Measurements from ENCODE around the gene C11orf68. TPM values are rescaled to one million over a fixed set of nuclear protein-coding genes. Genes with fewer than 3 reads are reported as not detected.
A peak's percentile ranks its signal among the peaks of the same experiment; 100 is the strongest.

The C11orf68 gene
- total RNA-seq, 2 donors from 2014 or later = 14.1 to 18.1 TPM

DNA sequence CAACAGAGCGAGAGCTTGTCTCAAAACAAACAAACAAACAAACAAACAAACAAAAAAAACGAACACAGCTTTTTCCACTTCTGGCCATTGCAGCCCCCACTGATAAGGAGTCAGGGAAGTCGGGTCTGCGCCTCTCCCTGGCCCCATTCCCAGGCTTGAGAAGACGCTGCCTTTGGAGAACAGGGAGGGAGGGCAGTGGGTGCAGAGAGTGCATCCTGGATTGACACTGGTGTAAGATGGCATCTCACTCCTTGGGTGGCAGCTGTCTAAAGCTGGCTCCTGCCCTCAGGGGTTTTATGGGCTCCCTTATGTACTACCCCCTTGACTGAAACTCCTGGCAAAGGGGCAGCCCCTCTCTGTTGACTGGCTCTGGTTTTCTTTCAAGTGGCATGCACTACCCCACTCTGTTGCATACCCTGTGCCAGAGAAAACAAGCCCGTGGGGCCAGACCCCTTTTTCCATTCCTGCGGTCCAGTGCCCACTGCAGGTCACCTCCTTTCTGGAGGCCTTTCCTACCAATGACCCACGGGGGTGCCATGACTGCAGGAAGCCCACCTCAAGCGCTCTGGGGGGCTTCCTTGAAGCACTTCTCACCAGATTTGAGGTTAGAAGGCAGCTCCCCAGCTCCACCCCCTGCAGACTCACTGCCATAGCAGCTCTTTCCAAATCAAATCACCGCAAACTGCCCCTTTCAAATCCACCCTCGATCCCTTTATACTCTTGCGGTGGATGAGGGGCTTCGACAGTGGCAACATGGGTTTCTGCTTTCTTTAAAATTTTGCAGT lies 13.1 kb upstream of the C11orf68 start:
- Mint-ChIP-seq H3K4me1 (peaks cover 23% of the 10 kb centered on the region), H3K27ac (no peak overlapping the region), H3K36me3 (ENCODE audit: low read depth) (no peaks in the 10 kb centered on the region), H3K27me3 (no peaks in the 10 kb centered on the region), H3K4me3 (no peak overlapping the region)
- no peak for DNase-seq
- no peaks in the 10 kb centered on the region for H3K9me3 ChIP-seq (ENCODE audit: control insufficient read depth, low read length, poor library complexity, severe bottlenecking)
- ATAC-seq = no peak

DNA sequence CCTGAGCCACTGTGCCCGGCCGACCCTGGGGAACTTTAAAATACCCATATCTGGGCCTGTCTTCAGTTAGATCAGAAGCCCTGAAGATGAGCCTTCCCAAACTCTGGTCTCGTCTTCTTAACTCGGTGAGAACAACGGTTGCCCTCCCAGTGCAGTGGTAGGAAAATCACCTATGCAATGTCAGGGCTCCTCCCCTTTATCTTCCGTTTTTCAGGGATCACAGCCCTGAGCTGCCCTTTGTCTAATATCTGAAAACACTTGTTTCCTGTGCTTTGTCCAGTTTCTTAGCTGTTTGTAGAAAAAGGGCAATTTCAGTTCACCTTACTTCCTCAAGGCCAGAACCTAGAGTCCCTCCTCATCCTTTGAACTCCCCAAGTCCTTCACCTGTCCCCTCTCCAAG lies 9.8 kb upstream of the C11orf68 start:
- peak overlapping the region; percentile 96 for H3K27ac Mint-ChIP-seq
- H3K27me3 Mint-ChIP-seq = no peaks in the 10 kb centered on the region
- peaks cover 26% of the 10 kb centered on the region for H3K4me1 Mint-ChIP-seq
- peak overlapping the region; percentile 77 for H3K4me3 Mint-ChIP-seq
- ATAC-seq (no peak), DNase-seq (no peak)
- H3K36me3 Mint-ChIP-seq (ENCODE audit: low read depth) = no peaks in the 10 kb centered on the region
- no peaks in the 10 kb centered on the region for H3K9me3 ChIP-seq (ENCODE audit: control insufficient read depth, low read length, poor library complexity, severe bottlenecking)

DNA sequence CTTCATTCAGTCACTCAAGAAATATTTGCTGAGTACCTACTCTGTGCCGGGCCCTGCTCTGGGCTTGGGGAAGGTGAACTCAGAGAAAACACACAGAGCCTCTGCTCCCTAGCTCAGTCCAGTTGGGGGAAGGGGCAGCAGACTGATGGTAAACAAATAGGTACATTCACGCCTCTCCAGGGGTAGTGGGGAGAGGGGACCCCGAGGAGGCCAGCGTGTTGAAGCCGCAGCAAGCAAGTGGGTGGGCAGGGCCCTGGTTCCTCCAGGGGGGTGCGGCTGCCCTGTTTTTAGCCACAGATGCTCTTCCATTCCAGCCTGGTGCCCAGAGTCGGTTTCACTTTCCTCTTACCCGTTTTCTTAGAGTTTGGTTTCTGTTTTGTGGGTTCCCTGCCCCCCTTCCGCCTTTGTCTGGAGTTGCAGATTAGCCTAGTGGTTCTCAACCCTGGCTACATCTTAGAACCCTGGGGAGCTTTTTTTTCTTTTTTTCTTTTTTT lies 9.1 kb upstream of the C11orf68 start:
- peaks cover 26% of the 10 kb centered on the region for H3K4me1 Mint-ChIP-seq
- H3K4me3 Mint-ChIP-seq = peak overlapping the region; percentile 77
- no peaks in the 10 kb centered on the region for H3K9me3 ChIP-seq (ENCODE audit: control insufficient read depth, low read length, poor library complexity, severe bottlenecking)
- no peaks in the 10 kb centered on the region for H3K36me3 Mint-ChIP-seq (ENCODE audit: low read depth)
- ATAC-seq (peak; percentile 98), DNase-seq (peak; percentile 42 to 55 (median 50))
- H3K27ac Mint-ChIP-seq = peak overlapping the region; percentile 96
- no peaks in the 10 kb centered on the region for H3K27me3 Mint-ChIP-seq

DNA sequence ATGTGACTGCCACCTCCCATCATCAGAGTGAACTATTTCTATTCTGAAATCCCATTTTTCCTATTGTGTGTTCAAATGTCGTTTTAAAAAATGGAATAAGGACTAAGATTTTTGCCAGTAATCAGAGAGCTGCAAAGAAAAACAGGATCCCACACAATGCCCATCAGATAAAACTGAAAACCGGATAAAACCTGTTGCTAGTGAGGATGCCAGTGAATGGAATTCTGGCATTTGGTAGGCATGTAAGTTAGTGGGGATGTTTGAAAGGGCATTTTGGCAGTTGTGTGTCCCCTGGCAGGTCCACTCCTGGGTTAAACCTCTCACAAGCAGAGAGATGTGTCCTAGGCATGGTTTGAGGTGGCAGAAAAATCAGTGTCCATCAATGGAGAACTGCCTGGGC lies 6.5 kb upstream of the C11orf68 start:
- H3K36me3 Mint-ChIP-seq (ENCODE audit: low read depth) = no peaks in the 10 kb centered on the region
- ATAC-seq = no peak
- no peak overlapping the region for H3K27ac Mint-ChIP-seq
- H3K9me3 ChIP-seq (ENCODE audit: control insufficient read depth, low read length, poor library complexity, severe bottlenecking) = no peaks in the 10 kb centered on the region
- no peaks in the 10 kb centered on the region for H3K27me3 Mint-ChIP-seq
- H3K4me3 Mint-ChIP-seq = no peak overlapping the region
- no peak for DNase-seq
- peaks cover 25% of the 10 kb centered on the region for H3K4me1 Mint-ChIP-seq

DNA sequence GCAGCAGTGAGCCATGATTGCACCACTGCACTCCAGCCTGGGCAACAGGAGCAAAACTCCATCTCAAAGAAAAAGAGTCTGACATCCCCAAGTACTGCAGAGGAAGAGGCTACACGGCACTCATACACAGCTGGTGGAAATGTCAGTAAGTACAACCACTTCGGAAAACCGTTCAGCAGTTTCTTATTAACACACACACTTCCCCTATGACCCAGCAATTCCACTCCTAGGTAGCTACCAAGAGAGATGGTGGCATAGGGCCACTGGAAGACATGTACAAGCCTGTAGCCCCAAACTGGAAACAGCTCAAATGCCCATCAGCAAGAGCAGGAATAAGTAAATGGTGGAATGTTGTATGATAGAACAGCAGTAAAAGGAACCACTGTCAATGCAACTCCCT lies 3.7 kb upstream of the C11orf68 start:
- no peak overlapping the region for H3K4me3 Mint-ChIP-seq
- H3K9me3 ChIP-seq (ENCODE audit: control insufficient read depth, low read length, poor library complexity, severe bottlenecking) = no peaks in the 10 kb centered on the region
- no peaks in the 10 kb centered on the region for H3K36me3 Mint-ChIP-seq (ENCODE audit: low read depth)
- ATAC-seq (no peak), DNase-seq (no peak)
- H3K27ac Mint-ChIP-seq = peak overlapping the region; percentile 72
- no peaks in the 10 kb centered on the region for H3K27me3 Mint-ChIP-seq
- peaks cover 19% of the 10 kb centered on the region for H3K4me1 Mint-ChIP-seq

DNA sequence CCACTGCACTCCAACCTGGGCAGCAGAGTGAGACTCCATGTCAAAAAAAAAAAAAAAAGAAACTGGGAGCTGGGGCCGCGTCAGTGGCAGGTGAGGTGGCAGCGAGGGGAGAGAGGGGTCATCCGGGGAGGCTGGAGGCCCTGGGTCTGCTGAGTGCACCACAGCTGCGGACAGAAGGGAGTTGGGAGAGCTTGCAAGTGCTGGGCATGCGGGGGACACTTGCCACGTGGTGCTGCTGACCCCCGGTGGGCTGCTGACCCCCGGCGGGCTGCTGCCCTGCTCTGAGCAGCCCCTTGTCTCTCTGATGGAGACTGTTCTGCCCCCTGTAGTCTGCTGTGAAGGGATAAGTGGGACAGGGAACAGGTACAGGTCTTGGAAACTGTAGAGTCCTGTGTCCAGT lies 3.0 kb upstream of the C11orf68 start:
- H3K9me3 ChIP-seq (ENCODE audit: control insufficient read depth, low read length, poor library complexity, severe bottlenecking) = no peaks in the 10 kb centered on the region
- no peaks in the 10 kb centered on the region for H3K27me3 Mint-ChIP-seq
- peak overlapping the region; percentile 41 for H3K4me3 Mint-ChIP-seq
- DNase-seq (no peak), ATAC-seq (no peak)
- H3K4me1 Mint-ChIP-seq = peaks cover 18% of the 10 kb centered on the region
- no peaks in the 10 kb centered on the region for H3K36me3 Mint-ChIP-seq (ENCODE audit: low read depth)
- peak overlapping the region; percentile 72 for H3K27ac Mint-ChIP-seq

DNA sequence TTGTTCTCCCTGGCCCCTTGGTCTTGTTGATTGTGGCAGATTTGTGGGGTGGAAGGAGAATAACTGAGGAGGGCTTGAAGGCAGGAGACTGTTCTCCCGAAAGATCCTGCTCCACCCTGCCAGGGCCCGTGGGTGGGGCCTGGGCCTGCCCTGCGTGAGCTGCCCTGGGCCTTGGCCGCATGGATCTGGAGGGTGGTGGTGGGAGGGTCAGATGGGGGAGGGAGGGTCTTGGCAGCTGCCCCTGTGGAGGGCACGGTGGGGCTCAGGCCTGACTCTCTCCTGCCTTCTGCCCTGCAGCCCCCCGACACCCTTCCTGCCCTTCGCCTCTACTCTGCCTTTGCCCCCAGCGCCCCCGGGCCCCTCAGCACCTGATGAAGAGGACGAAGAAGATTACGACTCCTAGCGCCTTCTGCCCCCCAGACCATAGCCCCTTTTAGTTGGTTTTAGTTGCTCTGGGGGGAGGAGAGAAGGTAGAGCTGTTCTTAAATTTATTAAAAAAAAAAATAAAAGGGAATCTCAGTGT lies 2.2 kb upstream of the C11orf68 start:
- H3K9me3 ChIP-seq (ENCODE audit: control insufficient read depth, low read length, poor library complexity, severe bottlenecking) = no peaks in the 10 kb centered on the region
- H3K4me3 Mint-ChIP-seq = peak overlapping the region; percentile 31
- H3K27me3 Mint-ChIP-seq = no peaks in the 10 kb centered on the region
- H3K36me3 Mint-ChIP-seq (ENCODE audit: low read depth) = no peaks in the 10 kb centered on the region
- H3K27ac Mint-ChIP-seq = peak overlapping the region; percentile 72
- no peak for ATAC-seq
- no peak for DNase-seq
- H3K4me1 Mint-ChIP-seq = peaks cover 22% of the 10 kb centered on the region

DNA sequence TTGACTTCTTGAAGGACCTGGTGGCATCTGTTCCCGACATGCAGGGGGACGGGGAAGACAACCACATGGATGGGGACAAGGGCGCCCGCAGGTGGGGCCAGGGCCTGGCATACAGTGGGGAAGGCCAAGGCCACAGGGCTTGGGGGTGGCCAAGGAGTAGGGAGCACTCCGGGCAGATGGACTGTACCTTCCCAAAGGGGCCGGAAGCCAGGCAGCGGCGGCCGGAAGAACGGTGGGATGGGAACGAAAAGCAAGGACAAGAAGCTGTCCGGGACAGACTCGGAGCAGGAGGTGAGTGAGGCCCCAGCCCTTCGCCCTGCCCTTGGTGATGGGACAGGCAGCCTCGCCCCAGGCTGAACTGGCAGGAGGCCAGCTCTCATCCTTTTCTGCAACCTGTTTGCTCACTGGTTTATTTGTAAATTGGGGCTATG lies 1.5 kb upstream of the C11orf68 start:
- no peaks in the 10 kb centered on the region for H3K9me3 ChIP-seq (ENCODE audit: control insufficient read depth, low read length, poor library complexity, severe bottlenecking)
- H3K27ac Mint-ChIP-seq = peak overlapping the region; percentile 81
- H3K4me1 Mint-ChIP-seq = peaks cover 19% of the 10 kb centered on the region
- DNase-seq (no peak), ATAC-seq (no peak)
- no peaks in the 10 kb centered on the region for H3K36me3 Mint-ChIP-seq (ENCODE audit: low read depth)
- H3K27me3 Mint-ChIP-seq = no peaks in the 10 kb centered on the region
- H3K4me3 Mint-ChIP-seq = peak overlapping the region; percentile 94

DNA sequence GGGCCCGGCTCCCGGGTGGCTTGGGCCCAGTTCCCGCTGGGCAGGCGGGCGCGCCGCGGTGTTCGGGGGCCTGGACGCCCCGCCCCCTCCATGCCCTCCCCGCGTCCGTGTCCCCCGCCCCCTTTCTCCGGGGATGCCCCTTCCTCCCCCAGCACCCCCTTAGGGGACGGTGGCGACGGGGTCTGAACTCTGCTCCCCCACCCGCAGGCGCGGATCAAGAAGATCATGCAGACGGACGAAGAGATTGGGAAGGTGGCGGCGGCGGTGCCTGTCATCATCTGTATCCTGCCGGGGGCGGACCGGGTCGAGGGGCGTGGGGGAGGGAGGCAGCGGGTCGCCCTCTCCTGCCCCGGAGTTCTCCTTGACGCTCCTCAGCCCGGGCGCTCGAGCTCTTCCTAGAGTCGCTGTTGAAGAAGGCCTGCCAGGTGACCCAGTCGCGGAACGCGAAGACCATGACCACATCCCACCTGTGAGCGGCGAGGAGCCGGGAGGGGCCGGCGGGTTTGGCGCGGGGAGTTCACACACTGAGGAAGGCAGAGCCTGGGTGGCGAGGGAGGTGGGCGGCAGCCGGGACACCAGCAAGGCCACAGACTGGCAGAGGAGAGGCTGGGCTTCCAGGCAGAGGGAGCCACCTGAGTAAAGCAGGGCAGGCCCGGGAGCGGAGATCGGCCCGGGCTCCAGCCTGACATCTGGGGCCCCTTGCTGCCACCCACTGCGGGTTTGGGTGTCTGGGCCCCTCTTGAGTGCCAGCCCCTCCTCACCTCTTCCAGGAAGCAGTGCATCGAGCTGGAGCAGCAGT lies 910 bp upstream of the C11orf68 start:
- no peaks in the 10 kb centered on the region for H3K27me3 Mint-ChIP-seq
- H3K36me3 Mint-ChIP-seq (ENCODE audit: low read depth) = no peaks in the 10 kb centered on the region
- peak; percentile 47 for ATAC-seq
- H3K9me3 ChIP-seq (ENCODE audit: control insufficient read depth, low read length, poor library complexity, severe bottlenecking) = no peaks in the 10 kb centered on the region
- peak overlapping the region; percentile 81 for H3K27ac Mint-ChIP-seq
- peak; percentile 42 to 66 (median 66) for DNase-seq
- H3K4me3 Mint-ChIP-seq = peak overlapping the region; percentile 94
- H3K4me1 Mint-ChIP-seq = peaks cover 25% of the 10 kb centered on the region

DNA sequence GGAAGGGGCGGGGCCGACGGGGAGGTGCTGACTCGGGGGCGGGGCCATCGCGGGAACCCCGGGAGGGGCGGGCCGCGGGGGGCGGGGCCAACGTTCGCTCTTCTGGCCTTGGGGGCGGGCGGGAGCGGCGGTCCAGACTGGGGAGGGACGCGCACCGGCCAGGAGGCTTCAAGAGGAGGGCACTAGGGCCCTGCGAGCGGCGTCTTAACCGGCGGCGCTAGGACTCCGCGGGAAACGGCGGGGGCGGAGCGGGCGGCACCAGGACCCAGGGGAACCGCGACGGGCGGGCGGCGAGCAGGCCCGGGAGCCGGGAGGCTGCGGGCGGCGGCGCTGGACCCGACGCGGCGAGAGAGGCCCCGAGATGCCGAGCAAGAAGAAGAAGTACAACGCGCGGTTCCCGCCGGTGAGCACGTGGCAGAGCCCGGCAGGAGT lies 295 bp upstream of the C11orf68 start, which contains the start of gene DRAP1:
DRAP1 (plus strand) TSS at position 286 of the 432 bp plus-strand sequence; CDS start at position 362, 76 bp downstream.
- Mint-ChIP-seq H3K27ac (peak within 1 kb of the TSS; percentile 86), H3K36me3 (ENCODE audit: low read depth) (no peaks in the 10 kb centered on the region), H3K4me1 (peaks cover 29% of the 10 kb centered on the region), H3K4me3 (peak within 1 kb of the TSS; percentile 94), H3K27me3 (no peaks in the 10 kb centered on the region)
- H3K9me3 ChIP-seq (ENCODE audit: control insufficient read depth, low read length, poor library complexity, severe bottlenecking) = no peaks in the 10 kb centered on the region
- DNase-seq (peak; percentile 97 to 100 (median 100)), ATAC-seq (peak; percentile 91)

DNA sequence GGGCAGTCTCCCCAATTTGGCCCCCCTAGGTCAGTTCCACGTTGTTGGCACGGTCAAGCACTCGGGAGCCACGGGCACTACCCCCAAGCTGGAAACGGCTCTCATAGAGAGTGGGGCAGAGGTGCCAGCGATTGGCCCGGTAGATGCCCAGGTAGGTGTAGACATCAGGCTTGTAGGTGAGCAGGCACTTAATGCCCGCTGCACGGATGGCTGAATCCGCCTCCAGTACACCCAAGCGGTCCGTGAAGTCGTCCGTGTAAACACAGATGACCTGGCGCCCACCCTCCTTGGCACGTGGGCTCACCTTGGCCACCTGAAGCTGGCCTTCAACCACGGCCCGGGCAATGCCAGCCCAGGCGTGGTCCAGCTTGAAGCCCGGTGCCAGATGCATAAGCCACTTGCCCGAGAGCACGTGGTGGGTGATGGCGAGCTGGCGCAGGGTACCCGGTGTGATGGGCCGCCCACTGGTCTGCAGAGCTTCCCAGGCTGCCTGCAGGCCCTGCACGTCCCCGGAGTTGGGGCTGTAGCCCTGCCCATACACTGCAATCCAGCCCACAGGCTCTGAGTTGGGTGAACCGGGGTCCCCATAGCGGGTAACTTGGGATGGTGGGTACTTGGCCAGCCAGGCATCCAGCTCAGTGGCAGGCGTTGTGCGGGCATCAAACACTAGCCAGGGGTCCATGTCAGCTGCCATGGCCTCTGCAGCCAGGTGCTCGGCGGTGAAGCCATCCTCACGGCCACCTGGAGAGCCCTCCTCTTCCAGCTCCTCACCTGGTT lies 1.2 kb downstream of the C11orf68 start:
- ATAC-seq (no peak), DNase-seq (no peak)
- no peaks in the 10 kb centered on the region for H3K9me3 ChIP-seq (ENCODE audit: control insufficient read depth, low read length, poor library complexity, severe bottlenecking)
- no peaks in the 10 kb centered on the region for H3K36me3 Mint-ChIP-seq (ENCODE audit: low read depth)
- no peaks in the 10 kb centered on the region for H3K27me3 Mint-ChIP-seq
- peak overlapping the region; percentile 94 for H3K4me3 Mint-ChIP-seq
- H3K27ac Mint-ChIP-seq = peak overlapping the region; percentile 86
- H3K4me1 Mint-ChIP-seq = peaks cover 29% of the 10 kb centered on the region

DNA sequence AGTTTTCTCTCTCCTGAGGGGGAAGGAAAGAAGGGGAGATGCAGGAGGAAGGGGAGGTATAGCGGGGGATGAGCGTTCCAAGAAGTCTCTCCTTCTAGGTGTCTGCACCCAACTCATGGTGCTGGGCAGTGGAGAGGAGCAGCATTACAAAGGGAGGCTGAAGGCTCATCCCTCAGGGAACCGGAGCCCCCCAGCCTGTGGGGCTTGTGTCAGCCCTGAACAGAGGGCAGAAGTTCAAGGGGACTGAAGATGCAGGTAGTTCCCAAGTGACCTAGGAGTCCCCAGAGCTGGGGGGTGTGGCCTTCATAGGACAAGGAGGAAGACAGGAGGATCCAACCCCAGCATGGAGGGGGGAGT lies 1.8 kb downstream of the C11orf68 start:
- no peak for ATAC-seq
- H3K4me3 Mint-ChIP-seq = peak overlapping the region; percentile 94

More for the DNA sequence above, 1.8 kb downstream of the C11orf68 start:
- no peaks in the 10 kb centered on the region for H3K36me3 Mint-ChIP-seq (ENCODE audit: low read depth)
- no peak for DNase-seq
- H3K27ac Mint-ChIP-seq = peak overlapping the region; percentile 68
- H3K4me1 Mint-ChIP-seq = peaks cover 25% of the 10 kb centered on the region
- no peaks in the 10 kb centered on the region for H3K27me3 Mint-ChIP-seq
- H3K9me3 ChIP-seq (ENCODE audit: control insufficient read depth, low read length, poor library complexity, severe bottlenecking) = no peaks in the 10 kb centered on the region
